NCI-H1436 treated with DMSO at 0.1 percent for 48 hours (cell line): ENCODE data around the gene SNURF.
"Not testable (repeated sequence)": the region's sequence is repeated elsewhere in the genome, so short reads cannot be mapped to it uniquely, and the experiment has no call there.

Source experiments
- DNase-seq: peaks from one replicate; lab custom pipeline; 2025; lab: John Stamatoyannopoulos, UW

SNURF gene

DNA sequence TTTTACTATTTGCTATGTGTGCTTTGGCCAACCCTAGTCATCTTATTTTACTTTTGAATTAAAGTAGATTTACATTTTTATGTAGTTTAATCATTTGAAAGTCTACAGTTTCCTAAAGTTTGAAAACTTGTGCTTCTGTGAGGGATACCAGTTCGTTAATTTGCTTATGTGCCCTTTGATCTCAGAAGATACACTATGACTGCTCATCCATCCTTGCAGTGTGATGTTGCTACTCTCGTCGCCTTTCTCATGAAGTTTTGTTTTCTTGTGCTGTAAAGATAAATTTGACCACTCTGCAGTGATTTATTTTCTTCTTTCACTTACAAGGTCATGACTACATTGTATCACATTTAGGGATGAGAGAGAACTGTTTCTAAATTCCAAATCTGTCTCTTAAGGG, 16.3 kb downstream of the SNURF start:
- DNase-seq, result no peak

DNA sequence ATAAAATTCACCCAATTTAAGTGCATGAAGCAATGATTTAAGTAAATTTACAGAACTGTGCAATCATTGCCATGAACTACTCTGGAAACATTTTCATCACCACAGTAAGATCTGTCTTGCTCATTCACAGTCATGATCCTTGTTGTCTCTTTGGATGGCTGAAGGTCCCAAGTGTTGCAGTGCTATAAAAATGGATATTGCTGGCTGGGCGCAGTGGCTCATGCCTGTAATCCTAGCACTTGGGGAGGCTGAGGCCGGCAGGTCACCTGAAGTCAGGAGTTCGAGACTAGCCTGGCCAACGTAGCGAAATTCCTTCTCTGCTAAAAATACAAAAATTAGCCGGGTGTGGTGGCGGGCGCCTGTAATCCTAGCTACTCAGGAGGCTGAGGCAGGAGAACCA, 17.0 kb downstream of the SNURF start:
- no peak for DNase-seq

DNA sequence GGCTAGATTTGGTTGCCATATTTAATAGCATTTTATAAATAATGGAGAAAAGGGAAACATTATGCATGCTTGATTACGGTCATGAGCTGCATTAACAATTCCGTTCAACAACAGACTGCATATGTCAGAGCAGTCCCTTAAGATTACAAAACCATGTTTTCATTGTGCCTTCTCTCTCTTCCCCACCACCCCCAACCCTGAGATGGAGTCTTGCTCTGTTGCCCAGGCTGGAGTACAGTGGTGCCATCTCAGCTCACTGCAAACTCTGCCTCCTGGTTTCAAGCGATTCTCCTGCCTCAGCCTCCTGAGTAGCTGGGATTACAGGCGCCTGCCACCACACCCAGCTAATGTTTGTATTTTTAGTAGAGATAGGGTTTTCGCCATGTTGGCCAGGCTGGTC, 17.9 kb downstream of the SNURF start:
- not testable (repeated sequence) for DNase-seq

DNA sequence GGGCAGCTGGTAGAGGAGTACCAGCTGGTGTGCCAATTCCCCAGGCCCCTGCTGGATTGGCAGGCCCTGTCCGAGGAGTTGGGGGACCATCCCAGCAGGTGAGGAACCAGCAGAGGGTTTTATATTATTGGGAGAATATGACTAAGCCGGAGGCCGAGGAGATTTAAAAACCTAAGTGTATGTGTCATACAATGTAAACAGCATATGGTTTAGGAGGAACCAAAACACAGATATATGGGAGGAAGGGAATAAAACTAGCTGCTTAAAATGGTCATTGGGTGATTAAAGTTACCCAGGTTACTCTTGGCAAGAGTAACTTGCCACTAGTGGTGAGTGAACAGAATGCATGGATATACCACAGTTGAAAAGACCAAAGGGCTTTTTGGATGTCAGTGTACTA, 22.1 kb downstream of the SNURF start:
- no peak for DNase-seq

DNA sequence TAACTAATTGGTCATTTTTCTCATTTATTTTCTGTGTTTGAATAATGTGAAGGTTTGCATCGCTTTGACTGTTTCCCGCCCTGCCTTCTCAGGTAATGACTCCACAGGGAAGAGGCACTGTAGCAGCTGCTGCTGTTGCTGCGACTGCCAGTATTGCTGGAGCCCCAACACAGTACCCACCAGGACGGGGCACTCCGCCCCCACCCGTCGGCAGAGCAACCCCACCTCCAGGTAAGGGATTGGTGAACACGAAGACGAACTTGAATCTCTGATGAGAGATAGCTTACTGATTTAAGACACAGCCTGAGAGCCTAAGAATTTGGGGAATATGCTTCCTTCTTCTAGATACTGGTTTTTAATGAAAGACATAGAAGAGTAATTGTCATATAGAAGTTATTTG, 22.9 kb downstream of the SNURF start:
- DNase-seq, result no peak

DNA sequence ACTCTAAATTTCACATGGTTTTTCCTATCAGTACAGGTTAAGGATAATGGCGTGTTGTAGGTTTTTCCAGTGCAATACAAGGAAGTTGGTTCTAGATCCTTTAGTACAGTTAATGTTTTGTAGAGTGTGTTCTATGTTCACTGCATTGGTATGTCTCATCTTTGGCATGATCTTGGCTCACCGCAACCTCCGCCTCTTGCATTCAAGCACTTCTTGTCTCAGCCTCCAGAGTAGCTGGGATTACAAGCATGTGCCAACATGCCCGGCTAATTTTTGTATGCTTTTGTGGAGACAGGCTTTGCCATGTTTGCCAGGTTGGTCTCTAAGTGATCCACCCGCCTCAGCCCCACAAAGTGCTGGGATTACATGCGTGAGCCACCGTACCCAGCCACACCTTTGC, 30.4 kb downstream of the SNURF start:
- no peak for DNase-seq

DNA sequence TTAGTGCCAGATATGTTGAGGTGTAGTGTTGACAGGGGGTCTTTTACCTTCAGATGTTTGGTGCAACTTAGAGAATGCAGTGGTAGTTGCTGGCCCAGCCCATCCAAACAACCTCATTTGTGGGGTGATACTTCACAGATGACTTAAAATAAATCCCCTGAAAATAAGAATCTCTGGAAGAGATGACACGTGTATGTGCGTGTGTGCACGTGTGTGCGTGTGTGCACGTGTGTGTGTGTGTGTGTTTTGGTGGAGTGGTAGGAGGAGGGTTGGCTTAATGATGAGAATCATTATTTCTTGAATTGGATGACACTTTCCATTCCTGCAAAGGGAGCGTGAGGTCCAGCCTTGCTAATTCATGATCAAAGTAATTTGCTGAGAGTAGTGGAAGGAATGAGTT, 31.9 kb downstream of the SNURF start:
- DNase-seq, result no peak
